NCI-H1694 treated with DMSO at 0.1 percent for 48 hours (cell line): ENCODE measurements around the gene RBP7.
"Not testable (repeated sequence)": the region's sequence is repeated elsewhere in the genome, so short reads cannot be mapped to it uniquely, and the experiment has no call there.

ENCODE experiments used
- DNase-seq: peaks from one replicate; lab custom pipeline; 2025; lab: John Stamatoyannopoulos, UW

RBP7 gene

GRCh38 chr1:9996624-9997582 lies at the start of gene RBP7:
Gene RBP7, plus strand, starts transcription at chr1:9997228. Its CDS starts 31 bp downstream, at chr1:9997259.
- DNase-seq: no peak

- no peak for DNase-seq
Observed at GRCh38 chr1:9957726-9958125, 39.3 kb upstream of the RBP7 start.

DNA sequence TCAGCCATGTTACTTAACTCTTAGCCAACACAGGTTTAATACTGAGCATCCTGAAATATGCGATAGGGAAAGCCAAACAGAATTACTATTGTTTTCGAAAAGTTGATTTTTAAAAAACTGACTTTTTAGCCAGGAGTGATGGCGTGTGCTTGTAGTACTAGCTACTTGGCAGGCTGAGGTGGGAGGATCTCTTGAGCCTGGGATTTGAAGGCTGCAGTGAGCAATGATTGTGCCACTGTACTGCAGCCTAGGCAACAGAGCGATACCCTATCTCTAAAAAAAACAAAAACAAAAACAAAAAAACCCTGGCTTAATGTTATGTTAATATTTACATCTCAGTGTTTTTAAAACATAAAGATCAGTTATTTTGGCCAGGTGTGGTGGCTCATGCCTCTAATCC lies 37.0 kb upstream of the RBP7 start:
- no peak for DNase-seq

GRCh38 chr1:9960706-9961562 lies 36.1 kb upstream of the RBP7 start:
- peak; percentile 53 for DNase-seq

DNA sequence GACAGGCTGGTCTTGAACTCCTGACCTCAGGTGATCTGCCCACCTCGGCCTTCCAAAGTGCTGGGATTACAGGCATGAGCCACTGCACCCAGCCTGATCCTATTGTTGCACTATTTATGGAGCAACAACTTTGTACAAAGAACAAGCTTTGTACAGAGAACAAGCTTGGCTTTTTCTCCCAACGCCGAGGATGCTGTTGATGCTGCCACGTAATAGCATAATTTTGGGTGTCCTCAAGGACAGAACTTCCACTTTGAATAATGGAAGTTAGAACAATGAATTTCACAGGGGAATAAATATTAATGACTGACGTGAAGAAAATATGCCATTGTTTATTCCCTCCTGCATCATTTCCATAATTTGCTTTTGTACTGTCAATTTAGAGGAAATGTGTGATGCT lies 12.8 kb upstream of the RBP7 start:
- DNase-seq: no peak

- no peak for DNase-seq
Observed at GRCh38 chr1:9985001-9985400, 12.0 kb upstream of the RBP7 start.

DNA sequence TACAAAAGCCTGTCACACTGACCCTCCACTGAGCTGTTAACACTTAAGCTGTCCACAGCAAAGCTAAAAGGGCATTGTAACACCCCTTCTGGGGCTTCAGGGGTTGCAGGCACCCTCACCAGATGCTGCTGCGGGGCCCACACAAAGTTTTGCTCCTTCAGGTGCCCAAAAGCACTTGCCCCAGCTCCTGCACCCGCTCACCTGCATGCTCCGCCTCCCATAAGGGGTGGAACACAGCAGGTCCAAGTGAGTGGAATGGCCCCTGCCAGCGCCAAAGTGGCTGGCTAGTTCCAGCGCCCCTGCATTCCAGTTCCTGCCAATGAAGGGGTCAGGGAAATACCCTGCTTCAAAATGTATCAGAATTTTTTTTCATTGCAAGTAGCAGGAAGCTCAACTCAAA lies 7.3 kb upstream of the RBP7 start:
- DNase-seq: no peak

DNA sequence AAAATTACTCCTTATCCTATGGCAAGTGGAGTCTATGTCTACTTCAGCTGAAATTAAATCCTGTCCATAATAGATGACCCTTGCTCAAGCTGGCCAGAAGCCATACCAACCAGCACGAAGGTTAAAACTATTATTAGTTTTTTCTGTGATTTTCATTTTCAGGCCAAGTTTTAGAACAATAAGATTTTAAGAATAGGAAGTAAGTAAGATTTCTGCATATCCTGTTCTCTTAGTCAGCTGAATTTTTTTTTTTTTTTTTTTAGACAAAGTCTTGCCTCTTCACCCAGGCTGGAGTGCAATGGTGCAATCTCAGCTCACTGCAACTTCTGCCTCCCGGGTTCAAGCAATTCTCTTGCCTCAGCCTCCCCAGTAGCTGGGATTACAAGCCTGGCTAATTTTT lies 6.1 kb upstream of the RBP7 start:
- DNase-seq: no peak

- no peak for DNase-seq
Observed at GRCh38 chr1:9992910-9993309, 4.1 kb upstream of the RBP7 start.

DNA sequence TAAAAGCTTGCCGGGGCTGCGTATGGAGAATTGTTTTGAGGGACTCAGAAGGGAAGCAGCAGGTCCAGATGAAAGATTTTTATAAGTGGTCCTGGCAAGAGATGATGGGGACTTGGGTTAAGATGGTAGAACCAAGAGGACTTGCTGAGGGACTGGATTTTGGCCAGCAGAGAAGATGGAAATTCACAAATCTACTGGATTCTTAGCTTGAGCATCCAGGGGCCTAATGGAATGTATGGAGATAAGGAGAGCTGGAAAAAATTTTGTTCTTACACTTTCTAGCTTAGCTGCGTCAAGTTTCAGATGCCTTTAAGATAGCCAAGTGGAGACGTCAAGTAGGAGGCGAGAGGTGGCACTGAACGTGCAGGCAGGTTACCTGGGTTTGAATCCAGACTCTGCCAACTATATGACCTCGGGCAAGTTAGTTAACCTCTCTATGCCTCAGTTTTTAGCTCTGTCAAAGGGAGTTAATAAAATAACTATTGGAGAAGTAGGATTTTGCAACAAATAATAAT lies 3.4 kb upstream of the RBP7 start:
- no peak for DNase-seq

GRCh38 chr1:10001016-10001665 lies 4.1 kb downstream of the RBP7 start:
- no peak for DNase-seq

DNA sequence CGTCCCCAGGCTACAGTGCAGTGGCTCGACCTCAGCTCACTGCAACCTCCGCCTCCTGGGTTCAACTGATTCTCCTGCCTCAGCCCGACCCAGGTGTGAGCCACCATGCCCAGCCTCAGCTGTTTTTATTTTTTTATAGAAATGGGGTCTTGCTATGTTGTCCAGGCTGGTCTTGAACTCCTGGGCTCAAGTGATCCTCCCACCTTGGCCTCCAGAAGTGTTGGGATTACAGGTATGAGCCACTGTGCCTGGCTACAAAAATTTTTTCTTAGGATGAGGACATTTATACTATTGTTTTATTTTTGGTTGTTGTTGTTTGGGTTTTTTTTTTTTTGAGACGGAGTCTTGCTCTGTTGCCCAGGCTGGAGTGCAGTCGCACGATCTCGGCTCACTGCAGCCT lies 8.2 kb downstream of the RBP7 start:
- DNase-seq: not testable (repeated sequence)

GRCh38 chr1:10007169-10007568 lies 10.1 kb downstream of the RBP7 start:
- no peak for DNase-seq

DNA sequence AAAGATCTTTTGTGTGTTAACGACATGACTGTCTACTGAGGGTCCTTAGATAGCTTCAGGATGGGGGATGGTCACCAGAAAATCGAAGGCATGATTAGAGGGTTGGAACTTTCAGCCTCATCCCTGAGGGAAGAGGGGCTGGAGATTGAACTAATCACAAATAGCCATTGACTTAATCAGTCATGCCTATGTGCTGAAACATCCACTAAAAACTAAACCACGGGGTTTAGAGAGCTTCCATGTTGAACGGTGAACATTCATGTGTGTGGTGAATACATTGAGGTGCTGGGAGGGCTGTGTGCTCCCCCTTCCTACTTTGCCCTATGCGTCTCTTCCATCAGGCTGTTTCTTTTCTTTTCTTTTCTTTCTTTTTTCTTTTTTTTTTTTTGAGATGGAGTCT lies 17.0 kb downstream of the RBP7 start:
- no peak for DNase-seq

DNA sequence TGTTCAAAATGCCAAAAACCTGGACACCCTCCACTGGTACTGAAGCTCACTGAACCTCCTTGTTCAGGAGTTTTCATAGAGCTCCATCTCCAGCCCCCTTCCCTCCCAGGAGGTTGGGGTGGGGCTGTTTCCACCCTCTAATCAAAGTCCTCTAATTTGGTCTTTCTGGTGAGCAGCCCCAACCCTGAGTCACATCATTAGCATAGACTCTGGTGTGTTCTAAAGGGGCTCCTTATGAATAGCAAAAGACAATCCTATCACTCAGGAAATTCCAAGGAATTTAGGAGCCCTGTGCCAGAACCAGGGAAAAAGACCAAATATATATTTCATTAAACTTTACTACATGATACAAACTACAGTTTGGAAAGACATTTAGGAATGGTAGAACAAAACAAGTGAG lies 22.5 kb downstream of the RBP7 start:
- no peak for DNase-seq

DNA sequence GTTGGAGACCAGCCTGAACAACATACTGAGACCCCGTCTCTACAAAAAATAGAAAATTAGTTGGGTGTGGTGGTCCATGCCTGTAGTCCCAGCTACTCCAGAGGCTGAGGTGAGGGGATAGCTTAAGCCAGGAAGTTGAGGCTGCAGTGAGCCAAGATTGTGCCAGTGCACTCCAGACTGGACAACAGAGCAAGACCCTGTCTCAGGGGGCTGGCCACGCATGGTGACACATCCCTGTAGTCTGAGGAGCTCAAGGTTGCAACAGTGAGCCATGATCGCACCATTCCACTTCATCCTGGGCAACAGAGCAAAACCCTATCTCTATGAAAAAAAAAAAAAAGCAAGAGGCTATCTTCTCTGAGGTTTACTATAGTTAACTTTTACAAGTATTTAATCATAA lies 23.1 kb downstream of the RBP7 start:
- no peak for DNase-seq

DNA sequence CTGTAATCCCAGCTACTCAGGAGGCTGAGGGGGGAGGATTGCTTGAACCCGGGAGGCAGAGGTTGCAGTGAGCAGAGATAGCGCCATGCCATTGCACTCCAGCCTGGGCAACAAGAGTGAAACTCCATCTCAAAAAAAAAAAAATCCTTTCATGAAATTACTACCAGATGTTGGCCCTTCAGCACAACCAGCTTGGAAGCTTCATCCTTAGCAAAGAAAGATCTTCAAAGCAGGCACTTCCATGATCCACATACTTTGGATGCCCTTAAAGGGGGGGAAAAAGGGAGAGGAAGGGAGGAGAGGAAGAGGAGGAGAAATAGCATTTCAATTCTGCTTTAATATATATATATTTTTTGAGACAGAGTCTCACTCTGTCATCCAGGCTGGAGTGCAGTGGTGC lies 23.6 kb downstream of the RBP7 start:
- not testable (repeated sequence) for DNase-seq

DNA sequence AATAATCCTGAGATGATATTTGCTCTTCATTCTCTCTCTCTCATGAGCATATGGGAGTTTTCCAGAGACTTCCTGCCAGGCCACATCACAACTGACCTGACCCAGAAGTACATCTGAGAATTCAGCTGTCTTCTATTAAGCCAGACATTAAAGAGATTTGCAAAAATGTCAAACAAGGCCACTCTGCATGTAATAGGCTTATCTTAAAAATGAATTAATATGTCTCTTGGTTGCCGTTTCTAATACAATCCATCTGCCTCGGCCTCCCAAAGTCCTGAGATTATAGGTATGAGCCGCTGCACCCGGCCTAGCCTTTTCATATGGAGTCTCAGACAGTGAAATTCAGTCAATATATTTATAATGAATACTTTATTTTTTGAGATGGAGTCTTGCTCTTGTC lies 25.0 kb downstream of the RBP7 start:
- not testable (repeated sequence) for DNase-seq

GRCh38 chr1:10022656-10023055 lies 25.6 kb downstream of the RBP7 start:
- no peak for DNase-seq

- no peak for DNase-seq
Observed at GRCh38 chr1:10025354-10025753, 28.3 kb downstream of the RBP7 start.

GRCh38 chr1:10027027-10027426 lies 30.0 kb downstream of the RBP7 start:
- no peak for DNase-seq

- not testable (repeated sequence) for DNase-seq
Observed at GRCh38 chr1:10028956-10029500, 32.0 kb downstream of the RBP7 start.
